ENCODE measurements around the gene FCHSD2. TPM values are rescaled to one million over a fixed set of nuclear protein-coding genes. Genes with fewer than 3 reads are reported as not detected.

The FCHSD2 gene
- polyA plus RNA-seq, 2 of the 4 experiments (the other 2 are of a cell fraction), result 10.5 to 19.0 TPM

DNA sequence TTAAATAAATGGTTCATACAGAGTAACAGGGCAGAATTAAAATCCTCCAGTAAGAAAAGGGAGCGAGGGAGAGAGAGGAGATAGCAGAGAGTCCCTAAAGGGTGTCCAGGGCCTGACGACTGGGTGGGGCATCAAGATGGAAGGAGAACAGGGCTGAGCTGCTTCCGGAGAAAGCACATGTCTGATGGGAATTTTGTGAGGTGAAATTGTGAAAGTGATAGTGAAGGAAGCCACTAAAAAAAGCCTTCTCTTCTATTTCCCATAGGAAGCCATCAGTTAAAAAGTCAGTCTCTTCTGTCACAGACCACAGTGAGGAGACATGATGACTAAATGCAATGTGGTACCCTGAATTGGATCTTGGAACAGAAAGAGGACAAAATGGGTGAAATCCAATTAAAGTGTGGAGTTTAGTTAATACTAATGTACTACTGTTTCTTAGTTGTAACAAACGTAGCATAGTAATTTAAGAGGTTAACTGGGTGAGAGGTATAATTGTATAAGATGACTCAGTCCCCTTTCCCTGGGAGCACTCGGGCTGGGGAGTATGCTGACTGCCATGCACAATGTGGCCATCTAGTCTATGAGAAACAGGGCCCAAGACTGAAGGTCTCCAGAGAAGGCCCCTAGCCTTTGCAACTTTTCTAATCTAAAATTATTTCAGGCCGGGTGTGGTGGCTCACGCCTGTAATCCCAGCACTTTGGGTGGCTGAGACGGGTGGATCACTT, 29.5 kb upstream of the FCHSD2 start:
- no peak for TF ChIP-seq ZFP36 (IDR thresholded peaks at IDR 0.05; ENCODE audit: borderline replicate concordance, partially characterized antibody)
- no peak for TF ChIP-seq FOSL2 (IDR thresholded peaks at IDR 0.05)
- no peak for TF ChIP-seq FOSL2 (CRISPR knock-in tag; IDR thresholded peaks at IDR 0.05)
- no peak for TF ChIP-seq ZSCAN20 (CRISPR knock-in tag; IDR thresholded peaks at IDR 0.05)
- TF ChIP-seq MYC (IDR thresholded peaks at IDR 0.05; ENCODE audit: borderline replicate concordance, low read length), result no peak
- TF ChIP-seq, protein P1, sequence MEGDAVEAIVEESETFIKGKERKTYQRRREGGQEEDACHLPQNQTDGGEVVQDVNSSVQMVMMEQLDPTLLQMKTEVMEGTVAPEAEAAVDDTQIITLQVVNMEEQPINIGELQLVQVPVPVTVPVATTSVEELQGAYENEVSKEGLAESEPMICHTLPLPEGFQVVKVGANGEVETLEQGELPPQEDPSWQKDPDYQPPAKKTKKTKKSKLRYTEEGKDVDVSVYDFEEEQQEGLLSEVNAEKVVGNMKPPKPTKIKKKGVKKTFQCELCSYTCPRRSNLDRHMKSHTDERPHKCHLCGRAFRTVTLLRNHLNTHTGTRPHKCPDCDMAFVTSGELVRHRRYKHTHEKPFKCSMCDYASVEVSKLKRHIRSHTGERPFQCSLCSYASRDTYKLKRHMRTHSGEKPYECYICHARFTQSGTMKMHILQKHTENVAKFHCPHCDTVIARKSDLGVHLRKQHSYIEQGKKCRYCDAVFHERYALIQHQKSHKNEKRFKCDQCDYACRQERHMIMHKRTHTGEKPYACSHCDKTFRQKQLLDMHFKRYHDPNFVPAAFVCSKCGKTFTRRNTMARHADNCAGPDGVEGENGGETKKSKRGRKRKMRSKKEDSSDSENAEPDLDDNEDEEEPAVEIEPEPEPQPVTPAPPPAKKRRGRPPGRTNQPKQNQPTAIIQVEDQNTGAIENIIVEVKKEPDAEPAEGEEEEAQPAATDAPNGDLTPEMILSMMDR (IDR thresholded peaks at IDR 0.05), result no peak
- TF ChIP-seq, protein P2, sequence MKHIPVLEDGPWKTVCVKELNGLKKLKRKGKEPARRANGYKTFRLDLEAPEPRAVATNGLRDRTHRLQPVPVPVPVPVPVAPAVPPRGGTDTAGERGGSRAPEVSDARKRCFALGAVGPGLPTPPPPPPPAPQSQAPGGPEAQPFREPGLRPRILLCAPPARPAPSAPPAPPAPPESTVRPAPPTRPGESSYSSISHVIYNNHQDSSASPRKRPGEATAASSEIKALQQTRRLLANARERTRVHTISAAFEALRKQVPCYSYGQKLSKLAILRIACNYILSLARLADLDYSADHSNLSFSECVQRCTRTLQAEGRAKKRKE (CRISPR knock-in tag; IDR thresholded peaks at IDR 0.05; ENCODE audit: low read depth), result no peak
- TF ChIP-seq CHD2 (IDR thresholded peaks at IDR 0.05; ENCODE audit: low read length, partially characterized antibody), result no peak
- TF ChIP-seq RAD21 (conservative IDR thresholded peaks at IDR 0.05 in 1 of 2, IDR thresholded peaks at IDR 0.05 in 1 of 2), result no peak
- TF ChIP-seq KDM1A (IDR thresholded peaks at IDR 0.05; ENCODE audit: low read depth), result no peak
- no peak for TF ChIP-seq ZC3H11A (IDR thresholded peaks at IDR 0.05)
- TF ChIP-seq, protein P3, sequence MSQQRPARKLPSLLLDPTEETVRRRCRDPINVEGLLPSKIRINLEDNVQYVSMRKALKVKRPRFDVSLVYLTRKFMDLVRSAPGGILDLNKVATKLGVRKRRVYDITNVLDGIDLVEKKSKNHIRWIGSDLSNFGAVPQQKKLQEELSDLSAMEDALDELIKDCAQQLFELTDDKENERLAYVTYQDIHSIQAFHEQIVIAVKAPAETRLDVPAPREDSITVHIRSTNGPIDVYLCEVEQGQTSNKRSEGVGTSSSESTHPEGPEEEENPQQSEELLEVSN (IDR thresholded peaks at IDR 0.05; ENCODE audit: borderline replicate concordance, low read depth), result no peak
- no peak for TF ChIP-seq SMC3 (IDR thresholded peaks at IDR 0.05)
- no peak for TF ChIP-seq HEYL (CRISPR knock-in tag; IDR thresholded peaks at IDR 0.05)
- no peak for TF ChIP-seq TFCP2L1 (CRISPR knock-in tag; IDR thresholded peaks at IDR 0.05)
- TF ChIP-seq NPAS2 (CRISPR knock-in tag; IDR thresholded peaks at IDR 0.05; ENCODE audit: borderline replicate concordance), result no peak
- no peaks in the 10 kb centered on the region for H3K4me1 ChIP-seq
- ChIA-PET POLR2A (no interaction called here), CTCF (interaction anchor here (14.3 kb wide), 1 partner anchor 342 kb away, joined by 339 read pairs; no protein-coding TSS in a partner anchor)
- 70% methylated on average over 8 of the region's 8 CpGs for WGBS (ENCODE audit: missing lambda C conversion rate)
- no peak overlapping the region for H3K4me3 ChIP-seq
- ATAC-seq (no peak), FAIRE-seq (no peak), DNase-seq (ENCODE audit: low read depth in 1 of 2, low spot score in 1 of 2) (no peak)
- H3K9me3 ChIP-seq, result no peaks in the 10 kb centered on the region
- no peak overlapping the region for H3K4me2 ChIP-seq
- H3K27ac ChIP-seq, result no peak overlapping the region

DNA sequence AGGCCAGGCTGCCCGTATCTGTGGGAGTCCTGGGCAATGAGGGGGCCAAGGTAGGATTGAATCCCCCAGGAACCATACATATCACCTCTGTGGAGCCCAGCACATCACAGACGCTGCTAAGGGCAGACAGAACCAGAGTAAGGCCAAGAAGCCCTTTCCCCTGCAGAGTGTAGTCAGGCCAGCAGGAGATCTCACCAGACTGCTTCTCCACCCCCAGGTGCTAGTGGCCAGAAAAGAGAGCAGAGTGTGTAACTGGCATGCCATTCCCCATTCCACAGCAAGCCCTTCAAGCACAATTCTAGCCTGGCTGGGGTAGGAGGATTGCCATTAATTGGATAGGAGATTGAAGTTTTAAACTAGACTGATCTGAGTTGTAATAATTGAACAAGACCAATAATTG, 28.0 kb upstream of the FCHSD2 start:
- ChIA-PET CTCF (interaction anchor here (0.6 to 14.3 kb wide), 4 partner anchors 8 to 341 kb away, joined by 3 to 339 read pairs (median 8); no protein-coding TSS in a partner anchor), POLR2A (no interaction called here)
- H3K4me3 ChIP-seq, result no peak overlapping the region
- FAIRE-seq, result peak; percentile 13
- no peaks in the 10 kb centered on the region for H3K9me3 ChIP-seq
- H3K27ac ChIP-seq, result no peak overlapping the region
- 90% methylated on average over 2 of the region's 2 CpGs for WGBS (ENCODE audit: missing lambda C conversion rate)
- no peak overlapping the region for H3K4me2 ChIP-seq
- DNase-seq (ENCODE audit: low read depth in 1 of 2, low spot score in 1 of 2), result no peak
- TF ChIP-seq PHF8 (IDR thresholded peaks at IDR 0.05; ENCODE audit: borderline replicate concordance, low read depth) (no peak), RNF2 (IDR thresholded peaks at IDR 0.05; ENCODE audit: borderline replicate concordance, low read depth) (no peak), ESRRA (IDR thresholded peaks at IDR 0.05; ENCODE audit: borderline replicate concordance, low read length) (no peak), CHD2 (IDR thresholded peaks at IDR 0.05; ENCODE audit: low read length, partially characterized antibody) (no peak), CHD4 (IDR thresholded peaks at IDR 0.05; ENCODE audit: borderline replicate concordance) (no peak), EHMT2 (IDR thresholded peaks at IDR 0.05; ENCODE audit: low read depth) (no peak), ZNF302 (CRISPR knock-in tag; IDR thresholded peaks at IDR 0.05) (no peak), MAFK (IDR thresholded peaks at IDR 0.05; ENCODE audit: partially characterized antibody) (no peak), JUN (IDR thresholded peaks at IDR 0.05) (no peak), RARB (CRISPR knock-in tag; IDR thresholded peaks at IDR 0.05) (no peak), HEYL (CRISPR knock-in tag; IDR thresholded peaks at IDR 0.05) (no peak), CEBPB (IDR thresholded peaks at IDR 0.05) (no peak)
- TF ChIP-seq, protein P4, sequence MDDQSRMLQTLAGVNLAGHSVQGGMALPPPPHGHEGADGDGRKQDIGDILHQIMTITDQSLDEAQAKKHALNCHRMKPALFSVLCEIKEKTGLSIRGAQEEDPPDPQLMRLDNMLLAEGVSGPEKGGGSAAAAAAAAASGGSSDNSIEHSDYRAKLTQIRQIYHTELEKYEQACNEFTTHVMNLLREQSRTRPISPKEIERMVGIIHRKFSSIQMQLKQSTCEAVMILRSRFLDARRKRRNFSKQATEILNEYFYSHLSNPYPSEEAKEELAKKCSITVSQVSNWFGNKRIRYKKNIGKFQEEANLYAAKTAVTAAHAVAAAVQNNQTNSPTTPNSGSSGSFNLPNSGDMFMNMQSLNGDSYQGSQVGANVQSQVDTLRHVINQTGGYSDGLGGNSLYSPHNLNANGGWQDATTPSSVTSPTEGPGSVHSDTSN (IDR thresholded peaks at IDR 0.05), result no peak
- TF ChIP-seq, protein P1 (IDR thresholded peaks at IDR 0.05), result no peak
- no peaks in the 10 kb centered on the region for H3K4me1 ChIP-seq
- ATAC-seq, result peak; percentile 39 to 68; a peak in 4 of 6 replicates
